ENCODE results near the gene INSYN1. TPM values are rescaled to one million over a fixed set of nuclear protein-coding genes. Genes with fewer than 3 reads are reported as not detected.

Gene INSYN1
- total and polyA plus RNA-seq, 9 donors = 0.43 to 86.3 (median 31.1) TPM

DNA sequence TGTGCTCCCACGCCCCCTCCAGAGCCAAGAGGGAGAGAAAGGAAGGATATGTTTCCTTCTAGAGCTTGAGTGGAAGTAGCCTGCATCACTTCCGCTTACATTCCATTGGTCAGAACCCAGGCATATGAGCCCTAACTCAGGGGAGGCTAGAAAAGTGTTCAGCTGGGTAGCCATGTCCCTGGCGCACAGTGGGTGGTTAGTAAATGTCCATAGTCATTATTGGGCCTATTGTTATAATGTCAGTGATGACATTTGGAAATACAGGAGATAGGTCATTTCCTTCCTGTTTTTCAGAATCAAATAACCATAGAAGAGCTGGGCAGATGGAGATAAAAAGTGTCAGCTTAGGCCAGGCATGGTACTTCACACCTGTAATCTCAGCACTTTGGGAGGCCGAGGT, 41.6 kb downstream of the INSYN1 start:
- H3K4me1 ChIP-seq (ENCODE audit: insufficient read depth) = no peaks in the 10 kb centered on the region
- intact Hi-C loops (cut with DNase I) = no loop called here
- WGBS, 3 donors = 92 to 97% (median 95%) methylated on average over 4 of the region's 4 CpGs

DNA sequence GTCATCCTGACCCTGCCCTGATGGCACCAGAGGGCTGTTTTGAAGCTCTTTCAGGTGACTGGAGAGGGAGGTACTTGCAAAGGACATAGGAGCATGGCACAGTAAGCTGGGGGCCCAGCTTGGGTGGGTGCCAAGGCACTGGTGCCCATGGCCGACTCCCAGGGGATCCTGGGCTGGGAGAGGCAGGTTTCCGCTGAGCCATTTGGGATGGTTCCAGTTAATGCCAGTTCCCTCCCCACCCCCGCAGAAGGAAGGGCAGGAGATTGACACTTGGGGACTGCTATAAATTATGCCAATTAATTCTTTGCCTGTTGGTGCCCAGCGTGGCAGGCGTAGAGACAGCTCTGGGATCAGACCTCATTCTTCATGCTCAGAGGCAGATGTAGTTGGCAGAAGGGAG, 42.8 kb downstream of the INSYN1 start:
- 81 to 99% (median 86%) methylated on average over 4 to 5 of the region's 5 CpGs for WGBS, 3 donors
- H3K36me3 ChIP-seq = no peaks in the 10 kb centered on the region

More for the DNA sequence above, 41.6 kb downstream of the INSYN1 start:
- Histone ChIP-seq H3K27me3 (no peaks in the 10 kb centered on the region), H3K36me3 (no peaks in the 10 kb centered on the region), H3K9me3 (no peaks in the 10 kb centered on the region), H3K27ac (no peak overlapping the region), H3K4me3 (no peak overlapping the region)
- no peak for DNase-seq
- no peak for TF ChIP-seq POLR2A (IDR thresholded peaks at IDR 0.05)
- TF ChIP-seq EP300 (IDR thresholded peaks at IDR 0.05) = no peak

GRCh38 chr15:73709686-73710085, 43.5 kb downstream of the INSYN1 start:
- intact Hi-C loops (cut with DNase I) = loop anchor here in 3 of 4 donors (5.0 to 10.0 kb wide), 3 partner anchors 195 to 465 kb away; no protein-coding TSS in a partner anchor
- peaks cover 6% of the 10 kb centered on the region for H3K4me1 ChIP-seq (ENCODE audit: insufficient read depth)
- no peaks in the 10 kb centered on the region for H3K9me3 ChIP-seq
- H3K4me3 ChIP-seq = no peak overlapping the region
- DNase-seq = no peak
- TF ChIP-seq EP300 (IDR thresholded peaks at IDR 0.05) (no peak), POLR2A (IDR thresholded peaks at IDR 0.05) (no peak), CTCF (IDR thresholded peaks at IDR 0.05) (no peak)
- no peaks in the 10 kb centered on the region for H3K36me3 ChIP-seq
- 80 to 86% (median 85%) methylated on average over 4 of the region's 4 CpGs for WGBS, 3 donors
- H3K27ac ChIP-seq = no peak overlapping the region
- no peaks in the 10 kb centered on the region for H3K27me3 ChIP-seq

More for the DNA sequence above, 42.8 kb downstream of the INSYN1 start:
- Histone ChIP-seq H3K27ac (no peak overlapping the region), H3K4me1 (ENCODE audit: insufficient read depth) (peaks cover under 1% of the 10 kb centered on the region), H3K4me3 (no peak overlapping the region), H3K9me3 (no peaks in the 10 kb centered on the region), H3K27me3 (no peaks in the 10 kb centered on the region)
- DNase-seq = no peak
- TF ChIP-seq POLR2A (IDR thresholded peaks at IDR 0.05) = no peak
- TF ChIP-seq EP300 (IDR thresholded peaks at IDR 0.05) = no peak
- no peak for TF ChIP-seq CTCF (IDR thresholded peaks at IDR 0.05)
- intact Hi-C loops (cut with DNase I) = no loop called here

DNA sequence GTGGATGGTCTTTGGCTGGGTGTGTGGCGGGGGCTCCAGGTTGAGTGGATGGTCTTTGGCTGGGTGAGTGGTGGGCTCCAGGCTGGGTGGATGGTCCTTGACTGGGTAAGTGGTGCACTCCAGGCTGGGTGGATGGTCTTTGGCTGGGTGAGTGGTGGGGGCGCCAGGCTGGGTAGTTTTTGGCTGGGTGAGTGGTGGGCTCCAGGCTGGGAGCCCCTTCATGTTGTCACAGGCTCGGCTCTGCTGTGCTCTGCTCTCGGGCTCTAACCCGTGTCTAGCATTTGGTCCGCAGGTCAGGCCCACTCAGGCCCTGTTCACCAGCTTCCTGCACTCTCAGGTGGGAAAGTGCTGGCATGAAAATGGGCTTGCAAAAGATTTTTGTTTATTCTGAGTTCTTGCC, 43.9 kb downstream of the INSYN1 start:
- TF ChIP-seq POLR2A (IDR thresholded peaks at IDR 0.05) (no peak), CTCF (IDR thresholded peaks at IDR 0.05) (no peak), EP300 (IDR thresholded peaks at IDR 0.05) (no peak)
- H3K4me1 ChIP-seq (ENCODE audit: insufficient read depth) = peaks cover 8% of the 10 kb centered on the region
- no peak overlapping the region for H3K27ac ChIP-seq
- DNase-seq = no peak
- intact Hi-C loops (cut with DNase I) = loop anchor here in 3 of 4 donors (5.0 to 10.0 kb wide), 3 partner anchors 196 to 464 kb away; no protein-coding TSS in a partner anchor
- H3K9me3 ChIP-seq = no peaks in the 10 kb centered on the region
- H3K27me3 ChIP-seq = no peaks in the 10 kb centered on the region
- H3K36me3 ChIP-seq = no peaks in the 10 kb centered on the region
- H3K4me3 ChIP-seq = no peak overlapping the region
- 97 to 99% (median 98%) methylated on average over 6 of the region's 6 CpGs for WGBS, 3 donors

GRCh38 chr15:73708691-73709090, 44.5 kb downstream of the INSYN1 start:
- WGBS, 3 donors = 92% methylated on average over 6 of the region's 6 CpGs
- H3K27ac ChIP-seq = no peak overlapping the region
- H3K27me3 ChIP-seq = no peaks in the 10 kb centered on the region
- no peak for DNase-seq
- intact Hi-C loops (cut with DNase I) = loop anchor here in 3 of 4 donors (5.0 to 10.0 kb wide), 3 partner anchors 196 to 464 kb away; no protein-coding TSS in a partner anchor
- peaks cover 8% of the 10 kb centered on the region for H3K4me1 ChIP-seq (ENCODE audit: insufficient read depth)
- no peak overlapping the region for H3K4me3 ChIP-seq
- no peaks in the 10 kb centered on the region for H3K36me3 ChIP-seq
- no peaks in the 10 kb centered on the region for H3K9me3 ChIP-seq
- TF ChIP-seq EP300 (IDR thresholded peaks at IDR 0.05) = no peak
- no peak for TF ChIP-seq POLR2A (IDR thresholded peaks at IDR 0.05)
- TF ChIP-seq CTCF (IDR thresholded peaks at IDR 0.05) = no peak

Data from ovary (tissue), 9 donors.